Breast epithelium (tissue), 4 donors: ENCODE results near the gene GALM. TPM values are rescaled to one million over a fixed set of nuclear protein-coding genes. Genes with fewer than 3 reads are reported as not detected.

Experiments used
- DNase-seq, 2 donors: peaks; one replicate each; pipeline ENCODE4 v3.0.0-alpha.2; 2019; ENCODE audit warnings: low spot score in 2 of 2
- H3K27ac ChIP-seq, 2 donors: fragments of 200-600 bp; sonication (generic) in 1 of 2; one replicate each; pipeline ENCODE4 v1.5.1; 2016 to 2019; ENCODE audit warnings: mild to moderate bottlenecking in 1 of 2
- H3K27me3 ChIP-seq, 2 donors: fragments of 200-600 bp; sonication (generic) in 1 of 2; one replicate each; pipeline versions ENCODE4 v1.5.1 to v1.6.0; 2017 to 2019; ENCODE audit warnings: control low read depth in 1 of 2, mild to moderate bottlenecking in 1 of 2
- H3K36me3 ChIP-seq: fragments of 200-600 bp; one replicate; pipeline ENCODE4 v1.5.1; 2019
- H3K4me1 ChIP-seq, 2 donors: fragments of 200-600 bp; sonication (generic); one replicate each; pipeline ENCODE4 v1.5.1; 2016 to 2019; ENCODE audit warnings: control low read depth in 1 of 2
- H3K4me3 ChIP-seq, 3 donors: fragments of 200-600 bp; sonication (generic); 1 replicate in 2 of 3; 2 replicates in 1 of 3; pipeline ENCODE4 v1.5.1; 2016 to 2019; ENCODE audit warnings: mild to moderate bottlenecking in 3 of 3, moderate library complexity in 2 of 3
- H3K9me3 ChIP-seq, 2 donors: fragments of 200-600 bp; sonication (generic) in 1 of 2; one replicate each; pipeline ENCODE4 v1.5.1; 2016 to 2019; ENCODE audit warnings: control low read depth in 1 of 2
- CTCF ChIP-seq, 3 donors: fragments of 450-650 bp; IDR thresholded peaks; one replicate each; pipeline ENCODE4 v1.5.1; 2016 to 2017; ENCODE audit warnings: antibody characterized with exemption in 3 of 3, mild to moderate bottlenecking in 3 of 3, moderate library complexity in 3 of 3
- POLR2A ChIP-seq: fragments of 450-650 bp; IDR thresholded peaks from one replicate; pipeline ENCODE4 v1.6.1; 2016; ENCODE audit warnings: antibody characterized with exemption, mild to moderate bottlenecking, moderate library complexity
- POLR2AphosphoS5 ChIP-seq, 3 donors: sonication (generic); formaldehyde crosslinking; IDR thresholded peaks; one replicate each; pipeline ENCODE4 v1.6.1; 2017; ENCODE audit warnings: antibody characterized with exemption in 3 of 3
- intact Hi-C: fragments of 100-400 bp; cut with DNase I; formaldehyde crosslinking; loops from one replicate; pipeline ENCODE4 v1.15.1; 2023; ENCODE audit warnings: low total_unique reads
- total RNA-seq, 3 donors: library from RNA; depleted of rRNA; stranded (reverse); fragments of >200 nt; gene quantifications; one replicate each; pipeline ENCODE4 v1.1.0, GENCODE V29; 2016

The GALM gene
- total RNA-seq, 3 donors from 2014 or later: 12.1 to 29.9 (median 22.5) TPM

- H3K27me3 ChIP-seq: no peaks in the 10 kb centered on the region
- TF ChIP-seq POLR2AphosphoS5 (IDR thresholded peaks at IDR 0.05) (no peak), POLR2A (no peak), CTCF (IDR thresholded peaks at IDR 0.05) (no peak)
- H3K4me3 ChIP-seq: no peak overlapping the region
- peak in 1 of 2 donors; percentile 12 for DNase-seq
- no peaks in the 10 kb centered on the region for H3K36me3 ChIP-seq
- H3K4me1 ChIP-seq: no peaks in the 10 kb centered on the region
- no peaks in the 10 kb centered on the region for H3K9me3 ChIP-seq
- intact Hi-C loops: no loop called here
- H3K27ac ChIP-seq: no peak overlapping the region
Measured at GRCh38 chr2:38719706-38720105, 53.8 kb downstream of the GALM start.

DNA sequence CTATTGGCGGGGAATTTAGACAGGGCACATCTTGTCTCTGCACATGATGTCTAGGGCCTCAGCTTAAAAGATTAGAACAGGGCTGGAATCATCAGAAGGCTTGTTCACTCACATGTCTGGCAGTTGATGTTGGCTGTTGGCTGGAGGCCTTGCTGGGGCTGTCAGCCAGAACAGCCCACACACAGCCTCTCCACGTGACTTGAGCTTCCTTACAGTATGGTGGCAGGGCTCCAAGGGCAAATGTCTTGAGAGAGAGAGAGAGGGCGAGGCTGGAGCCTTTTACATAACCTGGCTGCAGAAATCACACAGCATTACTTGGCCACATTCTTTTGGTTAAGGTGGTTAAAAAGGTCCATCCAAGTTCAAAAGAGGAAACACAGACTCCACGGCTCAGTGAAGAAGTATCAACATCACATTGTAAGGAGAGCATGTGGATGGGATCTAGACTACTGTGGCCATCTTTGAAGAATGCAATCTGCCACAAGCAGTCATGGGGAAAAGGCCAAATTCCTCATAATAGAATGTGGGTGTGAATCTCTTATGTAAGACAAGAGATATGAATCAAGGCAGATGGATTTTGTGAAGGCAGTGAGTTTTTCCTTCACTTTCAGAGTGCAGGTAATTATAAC, 54.8 kb downstream of the GALM start:
- Histone ChIP-seq H3K36me3 (no peaks in the 10 kb centered on the region), H3K4me3 (no peak overlapping the region), H3K9me3 (no peaks in the 10 kb centered on the region), H3K27ac (peak overlapping the region; percentile 48 to 52), H3K27me3 (no peaks in the 10 kb centered on the region), H3K4me1 (no peaks in the 10 kb centered on the region)
- intact Hi-C loops: no loop called here
- no peak for TF ChIP-seq CTCF (IDR thresholded peaks at IDR 0.05)
- peak in 2 of 3 donors; percentile 62 to 70 for TF ChIP-seq POLR2AphosphoS5 (IDR thresholded peaks at IDR 0.05)
- no peak for TF ChIP-seq POLR2A
- DNase-seq: peak; percentile 73 to 93

DNA sequence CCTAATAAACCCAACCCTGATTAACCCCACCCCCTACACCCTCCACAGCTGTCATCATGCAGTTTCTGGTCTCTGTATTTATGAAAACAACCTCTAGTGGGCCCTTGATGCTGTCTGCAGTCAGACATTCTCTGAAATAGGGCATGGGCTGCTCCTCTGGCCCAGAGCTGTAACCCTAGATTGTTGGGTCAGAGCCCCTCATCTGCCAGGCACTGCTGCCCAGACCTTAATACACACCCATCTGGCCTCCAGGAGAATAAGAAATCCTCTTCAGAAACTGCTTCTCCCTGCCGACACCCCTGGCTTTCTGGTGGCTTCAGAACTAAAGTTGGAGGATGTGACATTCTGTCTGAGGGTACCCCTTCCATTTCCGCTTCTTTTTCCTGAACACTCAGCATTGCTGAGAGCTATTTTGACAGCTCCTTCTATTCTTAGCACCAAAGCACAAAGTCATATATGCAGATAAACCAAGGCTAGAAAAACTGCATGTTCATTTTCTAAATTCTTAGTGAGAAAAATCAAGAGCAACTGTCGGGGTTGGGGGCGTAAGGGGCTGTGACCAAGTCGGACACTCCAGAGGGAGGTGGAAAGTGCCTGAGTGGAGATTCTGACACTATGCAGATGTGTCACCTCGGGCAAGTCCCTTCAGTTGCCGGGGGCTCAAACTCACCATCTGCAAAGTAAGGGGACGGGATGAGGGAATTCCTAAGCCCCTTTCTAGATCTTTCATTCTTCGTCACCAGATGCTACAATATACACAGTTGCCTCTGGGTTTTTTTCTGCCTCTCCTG, 56.6 kb downstream of the GALM start:
- no peak for TF ChIP-seq POLR2AphosphoS5 (IDR thresholded peaks at IDR 0.05)
- no peak for TF ChIP-seq CTCF (IDR thresholded peaks at IDR 0.05)
- no peak for TF ChIP-seq POLR2A
- peak in 1 of 2 donors; percentile 17 for DNase-seq
- H3K4me3 ChIP-seq: no peak overlapping the region

DNA sequence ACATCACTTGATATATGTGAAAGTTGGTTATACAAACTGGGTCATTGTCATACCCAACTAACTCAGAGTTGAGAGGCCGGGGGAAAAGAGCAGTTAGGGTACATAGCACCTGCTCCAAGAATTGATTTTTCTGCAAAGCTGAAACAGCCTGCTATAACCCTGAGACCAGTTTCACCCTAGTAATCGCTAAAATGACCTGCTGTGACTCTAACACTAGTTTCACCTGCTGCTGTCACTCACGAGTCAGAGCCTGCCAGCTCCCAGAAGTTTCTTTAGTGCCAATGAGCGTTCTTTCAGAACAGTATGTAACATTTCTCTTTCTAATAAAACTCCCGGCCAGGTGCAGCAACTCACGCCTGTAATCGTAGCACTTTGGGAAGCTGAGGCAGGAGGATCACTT, 57.3 kb downstream of the GALM start:
- H3K27ac ChIP-seq: no peak overlapping the region
- TF ChIP-seq CTCF (IDR thresholded peaks at IDR 0.05): no peak
- TF ChIP-seq POLR2AphosphoS5 (IDR thresholded peaks at IDR 0.05): no peak
- no peak for TF ChIP-seq POLR2A

More for the DNA sequence above, 56.6 kb downstream of the GALM start:
- Histone ChIP-seq H3K27me3 (no peaks in the 10 kb centered on the region), H3K36me3 (no peaks in the 10 kb centered on the region), H3K4me1 (no peaks in the 10 kb centered on the region), H3K9me3 (no peaks in the 10 kb centered on the region), H3K27ac (no peak overlapping the region)
- intact Hi-C loops: no loop called here

GRCh38 chr2:38727661-38728060, 61.7 kb downstream of the GALM start:
- no peaks in the 10 kb centered on the region for H3K4me1 ChIP-seq
- H3K9me3 ChIP-seq: no peaks in the 10 kb centered on the region
- DNase-seq: no peak
- TF ChIP-seq POLR2A: no peak
- no peak for TF ChIP-seq POLR2AphosphoS5 (IDR thresholded peaks at IDR 0.05)
- no peak for TF ChIP-seq CTCF (IDR thresholded peaks at IDR 0.05)
- no peak overlapping the region for H3K27ac ChIP-seq
- H3K27me3 ChIP-seq: no peaks in the 10 kb centered on the region
- H3K4me3 ChIP-seq: no peak overlapping the region
- intact Hi-C loops: no loop called here
- no peaks in the 10 kb centered on the region for H3K36me3 ChIP-seq

More for the DNA sequence above, 57.3 kb downstream of the GALM start:
- Histone ChIP-seq H3K27me3 (no peaks in the 10 kb centered on the region), H3K4me3 (no peak overlapping the region), H3K9me3 (no peaks in the 10 kb centered on the region), H3K36me3 (no peaks in the 10 kb centered on the region), H3K4me1 (no peaks in the 10 kb centered on the region)
- no peak for DNase-seq
- intact Hi-C loops: no loop called here
